Measurements from ENCODE around the gene TPP1. TPM values are rescaled to one million over a fixed set of nuclear protein-coding genes. Genes with fewer than 3 reads are reported as not detected.
A peak's percentile ranks its signal among the peaks of the same experiment; 100 is the strongest.

Gene TPP1
- polyA plus RNA-seq, 4 donors = 89.2 to 119 (median 113) TPM

- DNase-seq (ENCODE audit: low read depth in 4 of 4, low spot score in 2 of 4) = no peak
Measured at GRCh38 chr11:6648501-6648900, 29.3 kb upstream of the TPP1 start.

GRCh38 chr11:6647836-6648235 lies 28.6 kb upstream of the TPP1 start:
- DNase-seq (ENCODE audit: low read depth in 4 of 4, low spot score in 2 of 4) = no peak

GRCh38 chr11:6646918-6647679 lies 27.9 kb upstream of the TPP1 start:
- DNase-seq (ENCODE audit: low read depth in 4 of 4, low spot score in 2 of 4) = peak in 1 of 4 donors; percentile 28

GRCh38 chr11:6646576-6646917 lies 27.3 kb upstream of the TPP1 start:
- DNase-seq (ENCODE audit: low read depth in 4 of 4, low spot score in 2 of 4) = peak in 1 of 4 donors; percentile 47

GRCh38 chr11:6646071-6646470 lies 26.8 kb upstream of the TPP1 start:
- DNase-seq (ENCODE audit: low read depth in 4 of 4, low spot score in 2 of 4) = no peak

- DNase-seq (ENCODE audit: low read depth in 4 of 4, low spot score in 2 of 4) = no peak
Measured at GRCh38 chr11:6642957-6643356, 23.7 kb upstream of the TPP1 start.

- no peak for DNase-seq (ENCODE audit: low read depth in 4 of 4, low spot score in 2 of 4)
Measured at GRCh38 chr11:6640985-6641701, 21.9 kb upstream of the TPP1 start.

- no peak for DNase-seq (ENCODE audit: low read depth in 4 of 4, low spot score in 2 of 4)
Measured at GRCh38 chr11:6640036-6640984, 21.1 kb upstream of the TPP1 start.

- no peak for DNase-seq (ENCODE audit: low read depth in 4 of 4, low spot score in 2 of 4)
Measured at GRCh38 chr11:6638429-6638828, 19.2 kb upstream of the TPP1 start.

GRCh38 chr11:6637871-6638270 lies 18.6 kb upstream of the TPP1 start:
- no peak for DNase-seq (ENCODE audit: low read depth in 4 of 4, low spot score in 2 of 4)

GRCh38 chr11:6636480-6636879 lies 17.3 kb upstream of the TPP1 start:
- no peak for DNase-seq (ENCODE audit: low read depth in 4 of 4, low spot score in 2 of 4)

- DNase-seq (ENCODE audit: low read depth in 4 of 4, low spot score in 2 of 4) = no peak
Measured at GRCh38 chr11:6635082-6635932, 16.1 kb upstream of the TPP1 start.

GRCh38 chr11:6634534-6634933 lies 15.3 kb upstream of the TPP1 start:
- no peak for DNase-seq (ENCODE audit: low read depth in 4 of 4, low spot score in 2 of 4)

GRCh38 chr11:6633422-6634408 lies 14.5 kb upstream of the TPP1 start:
- no peak for DNase-seq (ENCODE audit: low read depth in 4 of 4, low spot score in 2 of 4)

GRCh38 chr11:6632116-6633073 lies 13.2 kb upstream of the TPP1 start:
- DNase-seq (ENCODE audit: low read depth in 4 of 4, low spot score in 2 of 4) = no peak

GRCh38 chr11:6631361-6631890 lies 12.2 kb upstream of the TPP1 start:
- DNase-seq (ENCODE audit: low read depth in 4 of 4, low spot score in 2 of 4) = no peak

GRCh38 chr11:6630632-6631291 lies 11.5 kb upstream of the TPP1 start:
- DNase-seq (ENCODE audit: low read depth in 4 of 4, low spot score in 2 of 4) = no peak

Data from left renal cortex interstitium (tissue), 4 donors.